ENCODE data around the gene ADGRG2. TPM values are rescaled to one million over a fixed set of nuclear protein-coding genes. Genes with fewer than 3 reads are reported as not detected.

ADGRG2 gene
- total and polyA plus RNA-seq, 2 of the 13 experiments (the other 11 are each of a cell fraction or from before 2014, with no cell fraction given) = not detected

DNA sequence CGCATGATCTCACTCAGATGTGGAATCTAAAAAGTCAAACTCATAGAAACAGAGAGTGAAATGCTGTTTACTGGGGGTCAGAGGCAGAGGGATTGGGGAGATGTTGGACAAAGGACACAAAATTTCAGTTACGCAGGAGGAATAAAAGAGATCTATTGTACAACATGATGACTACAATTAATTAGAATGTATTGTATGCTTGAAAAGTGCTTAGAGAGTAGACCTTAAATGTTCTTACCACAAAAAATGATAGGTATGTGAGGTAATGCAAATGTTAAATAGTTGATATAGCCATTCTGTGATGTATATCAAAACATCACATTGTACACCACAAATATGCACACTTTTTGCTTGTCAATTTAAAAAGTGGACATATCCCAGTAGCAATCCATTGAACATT is 102.3 kb downstream of the ADGRG2 start:
- no peak overlapping the region for H3K9ac ChIP-seq (ENCODE audit: insufficient read depth, low read depth, low read length)
- WGBS (ENCODE audit: low lambda C conversion rate) = 100% methylated on average over 2 of the region's 2 CpGs
- no peaks in the 10 kb centered on the region for H3K9me3 ChIP-seq (ENCODE audit: low read length)
- BruUV-seq (replicated peaks) = no TSS peak
- intact Hi-C loops (cut with micrococcal nuclease; ENCODE audit: unreplicated experiment) (loop anchor here (5.0 kb wide), 1 partner anchor 172 kb away; no protein-coding TSS in a partner anchor), in situ Hi-C loops (cut with HindIII; ENCODE audit: extremely low pct_ligation_motif_present, low pct_unique_long_range_greater_than_20kb) (loop anchor here (10.0 kb wide), 1 partner anchor 315 kb away; no protein-coding TSS in a partner anchor)
- ChIA-PET POLR2A (no interaction called here), CTCF (ENCODE audit: low intra/inter-chr PET ratio, low total read pairs) (no interaction called here)
- no peak for DNase-seq (ENCODE audit: low spot score)
- no peaks in the 10 kb centered on the region for H3K79me2 ChIP-seq (ENCODE audit: insufficient read depth, low read length)
- no peak overlapping the region for H2AFZ ChIP-seq (ENCODE audit: low read length)
- H3K27me3 ChIP-seq (ENCODE audit: control insufficient read depth in 1 of 2, insufficient read depth in 2 of 2, low read length in 2 of 2) = no peaks in the 10 kb centered on the region
- H3K36me3 ChIP-seq (replicated peaks in 1 of 2; ENCODE audit: control insufficient read depth in 1 of 2, insufficient read depth in 2 of 2, low read length in 2 of 2) = no peaks in the 10 kb centered on the region
- no peaks in the 10 kb centered on the region for H4K20me1 ChIP-seq (ENCODE audit: insufficient read depth, low read length)
- H3K4me2 ChIP-seq (ENCODE audit: low read depth, low read length) = no peak overlapping the region
- FAIRE-seq = no peak
- H3K4me1 ChIP-seq (ENCODE audit: insufficient read depth, low read length) = no peaks in the 10 kb centered on the region
- ATAC-seq = no peak
- no peak overlapping the region for H3K27ac ChIP-seq (ENCODE audit: extremely low read length, insufficient read depth, low read length)
- H3K4me3 ChIP-seq (replicated peaks in 1 of 3; ENCODE audit: insufficient read depth in 1 of 3, low read depth in 2 of 3, low read length in 3 of 3) = no peak overlapping the region
- TF ChIP-seq AGO1 (IDR thresholded peaks at IDR 0.05; ENCODE audit: low read depth, low read length, poor library complexity, severe bottlenecking) = no peak
- TF ChIP-seq ARID2 (CRISPR knock-in tag; IDR thresholded peaks at IDR 0.05; ENCODE audit: borderline replicate concordance) = no peak
- TF ChIP-seq, protein P1, sequence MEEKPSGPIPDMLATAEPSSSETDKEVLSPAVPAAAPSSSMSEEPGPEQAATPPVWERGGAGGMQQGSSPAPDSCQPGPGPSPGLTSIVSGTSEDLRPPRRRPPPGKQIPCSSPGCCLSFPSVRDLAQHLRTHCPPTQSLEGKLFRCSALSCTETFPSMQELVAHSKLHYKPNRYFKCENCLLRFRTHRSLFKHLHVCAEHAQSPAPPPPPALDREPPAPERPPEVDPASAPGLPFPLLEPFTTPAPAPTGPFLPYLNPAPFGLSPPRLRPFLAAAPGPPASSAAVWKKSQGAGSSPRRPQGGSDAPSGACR (CRISPR knock-in tag; IDR thresholded peaks at IDR 0.05) = no peak
- no peak for TF ChIP-seq MTA3 (CRISPR knock-in tag; IDR thresholded peaks at IDR 0.05)
- no peak for TF ChIP-seq MEF2D (CRISPR knock-in tag; IDR thresholded peaks at IDR 0.05)
- TF ChIP-seq STAG1 (CRISPR knock-in tag; IDR thresholded peaks at IDR 0.05) = no peak
- no peak for TF ChIP-seq ZNF263 (CRISPR knock-in tag; IDR thresholded peaks at IDR 0.05)
- TF ChIP-seq HNRNPL (IDR thresholded peaks at IDR 0.05; ENCODE audit: low read depth, low read length) = no peak
- TF ChIP-seq U2AF2 (IDR thresholded peaks at IDR 0.05; ENCODE audit: low read depth, low read length) = no peak
- TF ChIP-seq, protein P2, sequence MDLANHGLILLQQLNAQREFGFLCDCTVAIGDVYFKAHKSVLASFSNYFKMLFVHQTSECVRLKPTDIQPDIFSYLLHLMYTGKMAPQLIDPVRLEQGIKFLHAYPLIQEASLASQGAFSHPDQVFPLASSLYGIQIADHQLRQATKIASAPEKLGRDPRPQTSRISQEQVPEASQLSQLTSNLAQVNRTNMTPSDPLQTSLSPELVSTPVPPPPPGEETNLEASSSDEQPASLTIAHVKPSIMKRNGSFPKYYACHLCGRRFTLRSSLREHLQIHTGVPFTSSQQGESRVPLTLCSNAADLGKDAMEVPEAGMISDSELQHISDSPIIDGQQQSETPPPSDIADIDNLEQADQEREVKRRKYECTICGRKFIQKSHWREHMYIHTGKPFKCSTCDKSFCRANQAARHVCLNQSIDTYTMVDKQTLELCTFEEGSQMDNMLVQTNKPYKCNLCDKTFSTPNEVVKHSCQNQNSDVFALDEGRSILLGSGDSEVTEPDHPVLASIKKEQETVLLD (CRISPR knock-in tag; IDR thresholded peaks at IDR 0.05; ENCODE audit: low read depth) = no peak
- TF ChIP-seq, protein P3, sequence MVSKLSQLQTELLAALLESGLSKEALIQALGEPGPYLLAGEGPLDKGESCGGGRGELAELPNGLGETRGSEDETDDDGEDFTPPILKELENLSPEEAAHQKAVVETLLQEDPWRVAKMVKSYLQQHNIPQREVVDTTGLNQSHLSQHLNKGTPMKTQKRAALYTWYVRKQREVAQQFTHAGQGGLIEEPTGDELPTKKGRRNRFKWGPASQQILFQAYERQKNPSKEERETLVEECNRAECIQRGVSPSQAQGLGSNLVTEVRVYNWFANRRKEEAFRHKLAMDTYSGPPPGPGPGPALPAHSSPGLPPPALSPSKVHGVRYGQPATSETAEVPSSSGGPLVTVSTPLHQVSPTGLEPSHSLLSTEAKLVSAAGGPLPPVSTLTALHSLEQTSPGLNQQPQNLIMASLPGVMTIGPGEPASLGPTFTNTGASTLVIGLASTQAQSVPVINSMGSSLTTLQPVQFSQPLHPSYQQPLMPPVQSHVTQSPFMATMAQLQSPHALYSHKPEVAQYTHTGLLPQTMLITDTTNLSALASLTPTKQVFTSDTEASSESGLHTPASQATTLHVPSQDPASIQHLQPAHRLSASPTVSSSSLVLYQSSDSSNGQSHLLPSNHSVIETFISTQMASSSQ (IDR thresholded peaks at IDR 0.05; ENCODE audit: low read depth) = no peak
- TF ChIP-seq, protein P3 (CRISPR knock-in tag; IDR thresholded peaks at IDR 0.05; ENCODE audit: borderline replicate concordance) = no peak
- TF ChIP-seq, protein P4, sequence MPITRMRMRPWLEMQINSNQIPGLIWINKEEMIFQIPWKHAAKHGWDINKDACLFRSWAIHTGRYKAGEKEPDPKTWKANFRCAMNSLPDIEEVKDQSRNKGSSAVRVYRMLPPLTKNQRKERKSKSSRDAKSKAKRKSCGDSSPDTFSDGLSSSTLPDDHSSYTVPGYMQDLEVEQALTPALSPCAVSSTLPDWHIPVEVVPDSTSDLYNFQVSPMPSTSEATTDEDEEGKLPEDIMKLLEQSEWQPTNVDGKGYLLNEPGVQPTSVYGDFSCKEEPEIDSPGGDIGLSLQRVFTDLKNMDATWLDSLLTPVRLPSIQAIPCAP (CRISPR knock-in tag; IDR thresholded peaks at IDR 0.05; ENCODE audit: low read depth) = no peak
- TF ChIP-seq ZNF160 (CRISPR knock-in tag; IDR thresholded peaks at IDR 0.05) = no peak
- TF ChIP-seq, protein P5, sequence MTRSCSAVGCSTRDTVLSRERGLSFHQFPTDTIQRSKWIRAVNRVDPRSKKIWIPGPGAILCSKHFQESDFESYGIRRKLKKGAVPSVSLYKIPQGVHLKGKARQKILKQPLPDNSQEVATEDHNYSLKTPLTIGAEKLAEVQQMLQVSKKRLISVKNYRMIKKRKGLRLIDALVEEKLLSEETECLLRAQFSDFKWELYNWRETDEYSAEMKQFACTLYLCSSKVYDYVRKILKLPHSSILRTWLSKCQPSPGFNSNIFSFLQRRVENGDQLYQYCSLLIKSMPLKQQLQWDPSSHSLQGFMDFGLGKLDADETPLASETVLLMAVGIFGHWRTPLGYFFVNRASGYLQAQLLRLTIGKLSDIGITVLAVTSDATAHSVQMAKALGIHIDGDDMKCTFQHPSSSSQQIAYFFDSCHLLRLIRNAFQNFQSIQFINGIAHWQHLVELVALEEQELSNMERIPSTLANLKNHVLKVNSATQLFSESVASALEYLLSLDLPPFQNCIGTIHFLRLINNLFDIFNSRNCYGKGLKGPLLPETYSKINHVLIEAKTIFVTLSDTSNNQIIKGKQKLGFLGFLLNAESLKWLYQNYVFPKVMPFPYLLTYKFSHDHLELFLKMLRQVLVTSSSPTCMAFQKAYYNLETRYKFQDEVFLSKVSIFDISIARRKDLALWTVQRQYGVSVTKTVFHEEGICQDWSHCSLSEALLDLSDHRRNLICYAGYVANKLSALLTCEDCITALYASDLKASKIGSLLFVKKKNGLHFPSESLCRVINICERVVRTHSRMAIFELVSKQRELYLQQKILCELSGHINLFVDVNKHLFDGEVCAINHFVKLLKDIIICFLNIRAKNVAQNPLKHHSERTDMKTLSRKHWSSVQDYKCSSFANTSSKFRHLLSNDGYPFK (CRISPR knock-in tag; IDR thresholded peaks at IDR 0.05; ENCODE audit: borderline replicate concordance) = no peak

All from HepG2 (cell line).